ENCODE measurements around the gene MAML3. TPM values are rescaled to one million over a fixed set of nuclear protein-coding genes. Genes with fewer than 3 reads are reported as not detected.

Gene MAML3
- total and polyA plus RNA-seq, 8 donors: 1.7 to 20.3 (median 8.4) TPM

DNA sequence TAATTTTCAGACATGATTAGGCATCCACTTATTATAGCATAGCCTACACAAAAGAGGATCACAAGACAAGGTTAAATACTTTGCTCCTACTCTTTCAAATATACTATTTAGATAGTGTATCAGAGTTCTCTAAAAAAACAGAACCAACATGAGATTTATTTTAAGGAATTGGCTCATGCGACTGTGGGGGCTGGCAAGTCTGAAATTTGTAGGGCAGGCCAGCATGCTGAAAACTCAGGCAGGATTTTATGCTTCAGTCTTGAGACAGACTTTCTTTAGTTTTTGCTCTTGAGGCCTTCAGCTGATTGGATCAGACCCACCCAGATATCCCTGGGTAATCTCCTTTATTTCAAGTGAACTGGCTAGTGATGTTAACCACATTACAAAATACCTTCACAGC, 169.5 kb downstream of the MAML3 start:
- intact Hi-C loops (cut with DNase I; ENCODE audit: low total_unique reads): no loop called here
- Histone ChIP-seq H3K36me3 (no peaks in the 10 kb centered on the region), H3K27ac (no peak overlapping the region), H3K9me3 (no peaks in the 10 kb centered on the region), H3K4me3 (no peak overlapping the region), H3K4me1 (peaks cover 0 to 50% (median 36%) of the 10 kb centered on the region in 4 donors), H3K27me3 (no peaks in the 10 kb centered on the region)
- no peak for DNase-seq
- WGBS, 5 donors: 22 to 59% (median 32%) methylated on average over 1 of the region's 1 CpG
- TF ChIP-seq POLR2A (IDR thresholded peaks at IDR 0.05) (no peak), POLR2AphosphoS5 (IDR thresholded peaks at IDR 0.05) (no peak), EP300 (IDR thresholded peaks at IDR 0.05) (no peak)
- TF ChIP-seq, protein P1, sequence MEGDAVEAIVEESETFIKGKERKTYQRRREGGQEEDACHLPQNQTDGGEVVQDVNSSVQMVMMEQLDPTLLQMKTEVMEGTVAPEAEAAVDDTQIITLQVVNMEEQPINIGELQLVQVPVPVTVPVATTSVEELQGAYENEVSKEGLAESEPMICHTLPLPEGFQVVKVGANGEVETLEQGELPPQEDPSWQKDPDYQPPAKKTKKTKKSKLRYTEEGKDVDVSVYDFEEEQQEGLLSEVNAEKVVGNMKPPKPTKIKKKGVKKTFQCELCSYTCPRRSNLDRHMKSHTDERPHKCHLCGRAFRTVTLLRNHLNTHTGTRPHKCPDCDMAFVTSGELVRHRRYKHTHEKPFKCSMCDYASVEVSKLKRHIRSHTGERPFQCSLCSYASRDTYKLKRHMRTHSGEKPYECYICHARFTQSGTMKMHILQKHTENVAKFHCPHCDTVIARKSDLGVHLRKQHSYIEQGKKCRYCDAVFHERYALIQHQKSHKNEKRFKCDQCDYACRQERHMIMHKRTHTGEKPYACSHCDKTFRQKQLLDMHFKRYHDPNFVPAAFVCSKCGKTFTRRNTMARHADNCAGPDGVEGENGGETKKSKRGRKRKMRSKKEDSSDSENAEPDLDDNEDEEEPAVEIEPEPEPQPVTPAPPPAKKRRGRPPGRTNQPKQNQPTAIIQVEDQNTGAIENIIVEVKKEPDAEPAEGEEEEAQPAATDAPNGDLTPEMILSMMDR (IDR thresholded peaks at IDR 0.05): no peak

DNA sequence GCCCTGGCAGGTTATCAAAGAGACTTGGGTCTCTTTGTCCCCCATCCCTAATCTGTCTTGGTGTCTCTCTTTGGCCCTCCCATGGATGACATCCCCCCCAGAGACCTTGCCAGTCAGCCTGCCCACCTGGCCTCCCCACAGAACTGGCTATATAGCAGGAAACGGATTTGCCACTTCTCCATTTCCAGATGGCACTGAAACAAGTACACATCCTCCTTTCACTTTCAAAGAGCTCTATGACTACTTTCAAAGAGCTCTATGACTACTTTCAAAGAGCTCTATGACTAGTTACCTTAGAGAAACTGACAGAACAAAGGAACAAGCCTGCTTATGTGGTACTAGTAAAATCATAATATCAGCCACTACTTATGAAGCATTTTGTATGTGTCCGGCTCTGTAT, 175.3 kb downstream of the MAML3 start:
- H3K4me1 ChIP-seq: peaks cover 20 to 64% (median 32%) of the 10 kb centered on the region in 4 donors
- H3K27ac ChIP-seq: peak overlapping the region in 1 of 5 donors; percentile 85
- peak in 1 of 2 donors; percentile 47 for DNase-seq
- no peak for TF ChIP-seq POLR2A (IDR thresholded peaks at IDR 0.05)
- TF ChIP-seq, protein P1 (IDR thresholded peaks at IDR 0.05): no peak
- TF ChIP-seq POLR2AphosphoS5 (IDR thresholded peaks at IDR 0.05): no peak
- no peak for TF ChIP-seq EP300 (IDR thresholded peaks at IDR 0.05)
- no peaks in the 10 kb centered on the region for H3K9me3 ChIP-seq
- no peak overlapping the region for H3K4me3 ChIP-seq
- intact Hi-C loops (cut with DNase I; ENCODE audit: low total_unique reads): no loop called here
- H3K27me3 ChIP-seq: no peaks in the 10 kb centered on the region
- WGBS, 5 donors: 53 to 79% (median 68%) methylated on average over 2 of the region's 2 CpGs
- H3K36me3 ChIP-seq: no peaks in the 10 kb centered on the region

DNA sequence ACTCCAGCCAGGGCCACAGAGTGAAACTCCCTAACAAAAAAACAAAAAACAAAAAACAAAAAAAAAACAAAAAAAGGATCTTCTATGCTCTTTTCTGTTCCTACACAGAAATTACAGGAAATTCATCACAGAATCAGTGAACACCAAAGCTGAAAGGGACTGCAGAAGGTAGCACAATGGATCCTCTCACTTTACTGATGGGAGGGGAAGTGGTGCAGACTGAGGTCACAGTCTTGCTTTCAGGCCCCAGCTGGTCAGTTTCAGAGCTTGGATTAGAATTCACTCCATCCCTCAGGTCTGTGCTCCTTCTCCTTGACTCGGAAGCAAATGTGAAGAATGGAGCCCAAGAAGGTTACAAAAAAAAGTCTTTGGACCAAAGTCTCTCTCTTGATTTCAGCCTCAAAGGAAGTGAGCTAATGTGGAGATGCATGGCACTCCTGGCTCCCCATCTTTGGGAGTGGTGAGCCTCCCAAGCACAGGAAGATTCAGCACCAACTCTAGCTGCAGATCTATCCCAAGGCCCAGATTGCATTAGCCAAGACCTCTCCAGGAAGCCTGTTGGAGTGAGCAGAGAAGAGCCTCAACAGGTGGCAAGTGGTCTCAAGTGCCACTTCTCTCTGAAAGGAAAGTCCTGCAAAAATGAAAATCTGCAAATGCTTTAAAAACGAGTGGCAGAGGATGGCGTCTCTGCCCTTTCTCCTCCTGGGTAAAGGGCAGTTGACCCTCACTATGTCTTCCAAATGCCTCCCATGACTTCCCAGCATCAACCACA, 176.0 kb downstream of the MAML3 start:
- intact Hi-C loops (cut with DNase I; ENCODE audit: low total_unique reads): no loop called here
- 81 to 95% (median 88%) methylated on average over 3 of the region's 3 CpGs for WGBS, 5 donors
- H3K36me3 ChIP-seq: no peaks in the 10 kb centered on the region
- H3K27me3 ChIP-seq: no peaks in the 10 kb centered on the region
- DNase-seq: no peak
- H3K4me1 ChIP-seq: peaks cover 20 to 70% (median 35%) of the 10 kb centered on the region in 4 donors
- no peak overlapping the region for H3K4me3 ChIP-seq
- peak overlapping the region in 2 of 5 donors; percentile 84 to 85 for H3K27ac ChIP-seq
- TF ChIP-seq EP300 (IDR thresholded peaks at IDR 0.05): no peak
- TF ChIP-seq POLR2A (IDR thresholded peaks at IDR 0.05): no peak
- TF ChIP-seq, protein P1 (IDR thresholded peaks at IDR 0.05): no peak
- TF ChIP-seq POLR2AphosphoS5 (IDR thresholded peaks at IDR 0.05): no peak
- H3K9me3 ChIP-seq: no peaks in the 10 kb centered on the region

DNA sequence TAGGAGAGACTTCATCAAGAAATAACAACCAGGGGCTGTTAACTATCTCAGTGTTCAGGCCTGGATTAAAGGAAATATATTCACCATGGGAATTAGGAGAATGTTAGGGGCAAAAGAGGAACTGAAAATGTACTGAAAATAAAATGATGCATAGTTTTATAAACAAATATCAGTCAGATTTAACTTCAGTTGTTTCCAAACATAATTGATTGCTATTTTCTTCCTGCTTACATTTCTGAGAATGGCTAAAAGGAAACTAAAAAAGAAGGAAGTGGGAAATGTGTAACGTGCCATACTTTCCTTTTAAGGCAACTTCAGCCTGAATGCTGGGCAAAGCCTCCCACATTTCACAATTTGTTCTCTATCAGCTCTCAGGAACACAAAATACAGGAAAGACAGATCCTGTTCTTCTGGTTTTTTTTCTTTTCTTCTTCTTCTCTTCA, 178.1 kb downstream of the MAML3 start:
- Histone ChIP-seq H3K4me1 (peaks cover 20 to 74% (median 41%) of the 10 kb centered on the region in 4 donors), H3K9me3 (no peaks in the 10 kb centered on the region), H3K27me3 (no peaks in the 10 kb centered on the region), H3K36me3 (no peaks in the 10 kb centered on the region), H3K27ac (peak overlapping the region in 4 of 5 donors; percentile 68 to 85 (median 78)), H3K4me3 (no peak overlapping the region)
- TF ChIP-seq POLR2AphosphoS5 (IDR thresholded peaks at IDR 0.05) (peak; percentile 45 to 76 (median 56)), EP300 (IDR thresholded peaks at IDR 0.05) (no peak)
- TF ChIP-seq, protein P1 (IDR thresholded peaks at IDR 0.05): no peak
- intact Hi-C loops (cut with DNase I; ENCODE audit: low total_unique reads): no loop called here
- 2 to 4% (median 3%) methylated on average over 1 of the region's 1 CpG for WGBS, 5 donors
- DNase-seq: peak in 1 of 2 donors; percentile 68
